ENCODE data around the gene ZBTB12. TPM values are rescaled to one million over a fixed set of nuclear protein-coding genes. Genes with fewer than 3 reads are reported as not detected.

The ZBTB12 gene
- total and polyA plus RNA-seq, 2 of the 8 experiments (the other 6 are each of a cell fraction or from before 2014, with no cell fraction given), result 20.7 to 40.8 TPM

DNA sequence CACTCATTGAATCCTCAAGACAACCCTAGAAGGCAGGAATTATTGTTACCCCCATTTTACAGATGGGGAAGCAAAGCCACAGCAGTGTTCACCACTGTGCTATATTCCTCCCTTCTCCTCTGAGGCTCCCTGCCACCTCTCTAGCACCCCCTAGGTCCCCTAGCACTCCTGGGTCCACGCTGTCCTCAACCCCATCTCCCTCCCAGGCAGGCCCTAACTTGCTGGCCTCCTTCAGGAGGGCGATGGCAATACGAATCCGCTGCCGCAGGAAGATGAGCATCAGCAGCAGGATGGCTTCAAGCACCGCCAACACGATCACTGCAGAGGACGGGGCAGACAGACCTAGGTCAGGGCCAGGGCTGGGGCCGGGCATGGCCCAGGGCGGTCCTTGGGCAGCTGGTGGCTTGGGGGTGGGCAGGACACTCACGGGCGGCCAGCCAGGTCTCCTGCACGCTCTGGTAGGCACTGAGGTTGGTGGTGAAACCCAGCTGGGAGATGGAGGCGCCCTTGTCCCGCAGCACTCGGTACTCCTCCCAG lies 31.4 kb downstream of the ZBTB12 start:
- peaks cover 0 to 12% (median 8%) of the 10 kb centered on the region in 4 experiments; a peak in 4 of 7 replicates for H3K4me1 ChIP-seq (replicated peaks in 1 of 4; ENCODE audit: control insufficient read depth in 3 of 4, insufficient read depth in 4 of 4, low read length in 3 of 4)
- H3K23ac ChIP-seq (ENCODE audit: insufficient read length), result no peak overlapping the region
- H3K23me2 ChIP-seq (ENCODE audit: low read depth, low read length), result no peaks in the 10 kb centered on the region; the same call in 1 of the 2 replicates
- no peaks in the 10 kb centered on the region for H3K27me3 ChIP-seq (replicated peaks in 1 of 4; ENCODE audit: control insufficient read depth in 3 of 4, extremely low read depth in 1 of 4, insufficient read depth in 3 of 4, low read length in 3 of 4)
- no peaks in the 10 kb centered on the region for H3K79me1 ChIP-seq (ENCODE audit: low read depth, low read length)
- peak overlapping the region; percentile 39; the same call in 1 of the 2 replicates for H2BK12ac ChIP-seq (ENCODE audit: low read depth, low read length)
- no peak overlapping the region for H3K14ac ChIP-seq (ENCODE audit: insufficient read length)
- no peak overlapping the region for H2BK120ac ChIP-seq (replicated peaks; ENCODE audit: low read depth, low read length)
- no peak overlapping the region; a peak in 1 of 4 replicates for H3K4me2 ChIP-seq (ENCODE audit: insufficient read depth in 1 of 2, low read depth in 2 of 2, low read length in 2 of 2)
- H4K8ac ChIP-seq (ENCODE audit: extremely low read depth, insufficient read depth, low read length), result peak overlapping the region; percentile 54; the same call in 1 of the 2 replicates
- H2BK5ac ChIP-seq (ENCODE audit: low read depth, low read length), result peak overlapping the region; percentile 72; the same call in 1 of the 2 replicates
- no peak overlapping the region for H3K9ac ChIP-seq (replicated peaks in 1 of 4; ENCODE audit: extremely low read depth in 1 of 4, low read depth in 3 of 4, low read length in 3 of 4)
- ChIA-PET POLR2A (ENCODE audit: partially characterized antibody) (interaction anchor here (1.1 to 2.3 kb wide), 6 partner anchors 7 to 55 kb away, joined by 3 to 8 read pairs (median 4); partner anchors contain the start of genes HSPA1A, HSPA1B, HSPA1L and NEU1), CTCF (ENCODE audit: partially characterized antibody) (interaction anchor here (0.5 to 5.8 kb wide), 8 partner anchors 10 to 181 kb away, joined by 3 to 25 read pairs (median 4); partner anchors contain the start of gene EHMT2)
- no peak overlapping the region for H2BK20ac ChIP-seq (ENCODE audit: low read length)
- no peaks in the 10 kb centered on the region for H3K9me3 ChIP-seq (ENCODE audit: insufficient read depth in 2 of 2, low read depth in 1 of 2, low read length in 1 of 2)
- WGBS, 2 experiments (ENCODE audit: extremely low coverage in 1 of 2, insufficient coverage in 1 of 2, insufficient read length in 1 of 2, insufficient replicate concordance in 2 of 2, low coverage in 1 of 2, low lambda C conversion rate in 2 of 2, missing lambda C conversion rate in 1 of 2), result 91% methylated on average over 16 of the region's 16 CpGs; no CpG with 5 or more reads in 1 of the 2 experiments
- peak overlapping the region; percentile 39 for H4K91ac ChIP-seq (replicated peaks; ENCODE audit: insufficient read length, low read length)
- no peak overlapping the region for H4K5ac ChIP-seq (ENCODE audit: insufficient read length, low read depth, low read length)
- H2AFZ ChIP-seq (ENCODE audit: low read length), result 0 out of 2 replicates have a peak overlapping the region, but pooled peaks have one; percentile 3
- H2BK15ac ChIP-seq (ENCODE audit: low read length), result peak overlapping the region; percentile 25
- H4K20me1 ChIP-seq (replicated peaks in 1 of 2; ENCODE audit: control insufficient read depth in 1 of 2, insufficient read depth in 2 of 2, low read length in 2 of 2), result no peaks in the 10 kb centered on the region
- no peak overlapping the region for H3K56ac ChIP-seq (replicated peaks; ENCODE audit: insufficient read length, low read depth, low read length)
- H3K79me2 ChIP-seq (ENCODE audit: control insufficient read depth in 1 of 2, insufficient read depth in 2 of 2, low read length in 2 of 2), result no peaks in the 10 kb centered on the region
- H3K18ac ChIP-seq (ENCODE audit: extremely low read depth, low read length), result peak overlapping the region; percentile 34; the same call in 1 of the 2 replicates
- no peak overlapping the region for H3K27ac ChIP-seq (ENCODE audit: low read depth, low read length)
- H3K4ac ChIP-seq (replicated peaks; ENCODE audit: insufficient read length, low read depth, low read length), result no peak overlapping the region
- H2AK5ac ChIP-seq (ENCODE audit: low read depth, low read length), result no peak overlapping the region
- no peak overlapping the region for H3K4me3 ChIP-seq (ENCODE audit: extremely low read depth in 1 of 4, insufficient read depth in 2 of 4, low read depth in 3 of 4, low read length in 4 of 4)
- H3K36me3 ChIP-seq (ENCODE audit: control insufficient read depth in 2 of 4, insufficient read depth in 4 of 4, low read length in 3 of 4), result no peaks in the 10 kb centered on the region
- peak in 1 of 2 experiments; percentile 62 for DNase-seq (ENCODE audit: low read depth in 1 of 2, low spot score in 2 of 2)
- no peak for FAIRE-seq
- no peak for TF ChIP-seq HDAC6 (IDR thresholded peaks at IDR 0.05; ENCODE audit: low read depth, low read length)
- TF ChIP-seq, protein P1, sequence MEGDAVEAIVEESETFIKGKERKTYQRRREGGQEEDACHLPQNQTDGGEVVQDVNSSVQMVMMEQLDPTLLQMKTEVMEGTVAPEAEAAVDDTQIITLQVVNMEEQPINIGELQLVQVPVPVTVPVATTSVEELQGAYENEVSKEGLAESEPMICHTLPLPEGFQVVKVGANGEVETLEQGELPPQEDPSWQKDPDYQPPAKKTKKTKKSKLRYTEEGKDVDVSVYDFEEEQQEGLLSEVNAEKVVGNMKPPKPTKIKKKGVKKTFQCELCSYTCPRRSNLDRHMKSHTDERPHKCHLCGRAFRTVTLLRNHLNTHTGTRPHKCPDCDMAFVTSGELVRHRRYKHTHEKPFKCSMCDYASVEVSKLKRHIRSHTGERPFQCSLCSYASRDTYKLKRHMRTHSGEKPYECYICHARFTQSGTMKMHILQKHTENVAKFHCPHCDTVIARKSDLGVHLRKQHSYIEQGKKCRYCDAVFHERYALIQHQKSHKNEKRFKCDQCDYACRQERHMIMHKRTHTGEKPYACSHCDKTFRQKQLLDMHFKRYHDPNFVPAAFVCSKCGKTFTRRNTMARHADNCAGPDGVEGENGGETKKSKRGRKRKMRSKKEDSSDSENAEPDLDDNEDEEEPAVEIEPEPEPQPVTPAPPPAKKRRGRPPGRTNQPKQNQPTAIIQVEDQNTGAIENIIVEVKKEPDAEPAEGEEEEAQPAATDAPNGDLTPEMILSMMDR (IDR thresholded peaks at IDR 0.05; ENCODE audit: control extremely low read depth in 1 of 3, insufficient read depth in 1 of 3, low read depth in 1 of 3, low read length in 3 of 3), result peak in 2 of 3 experiments; percentile 52 to 62; a peak in 3 of 4 replicates
- peak; percentile 24 to 37; a peak in 3 of 4 replicates for TF ChIP-seq RAD21 (IDR thresholded peaks at IDR 0.05 in 1 of 2, conservative IDR thresholded peaks at IDR 0.05 in 1 of 2; ENCODE audit: low read depth in 2 of 2, low read length in 2 of 2)
- no peak for TF ChIP-seq PHF8 (conservative IDR thresholded peaks at IDR 0.05; ENCODE audit: low read depth, low read length)
- no peak for TF ChIP-seq CHD1 (IDR thresholded peaks at IDR 0.05; ENCODE audit: low read depth, low read length)
- peak; percentile 64; the same call in 1 of the 2 replicates for TF ChIP-seq KDM1A (IDR thresholded peaks at IDR 0.05; ENCODE audit: borderline replicate concordance, low read length)
- no peak for TF ChIP-seq CREB1 (IDR thresholded peaks at IDR 0.05)
- TF ChIP-seq HDAC2 (IDR thresholded peaks at IDR 0.05; ENCODE audit: borderline replicate concordance in 1 of 2, low read depth in 2 of 2, low read length in 2 of 2), result 0 out of 4 replicates have a peak, but pooled peaks of 1 of the 2 experiments have one; percentile 59
- no peak for TF ChIP-seq TEAD4 (IDR thresholded peaks at IDR 0.05; ENCODE audit: low read depth, low read length)
